ENCODE data around the gene RASIP1.

- no peak for TF ChIP-seq CTCF (IDR thresholded peaks at IDR 0.05; ENCODE audit: borderline replicate concordance, extremely low read depth, low read length, poor library complexity, severe bottlenecking)
- TF ChIP-seq EZH2 (IDR thresholded peaks at IDR 0.05; ENCODE audit: borderline replicate concordance, low read depth, low read length, severe bottlenecking), result no peak
Observed at GRCh38 chr19:48686088-48686487, 54.3 kb downstream of the RASIP1 start.
